ENCODE data around the gene NEURL1B.

DNA sequence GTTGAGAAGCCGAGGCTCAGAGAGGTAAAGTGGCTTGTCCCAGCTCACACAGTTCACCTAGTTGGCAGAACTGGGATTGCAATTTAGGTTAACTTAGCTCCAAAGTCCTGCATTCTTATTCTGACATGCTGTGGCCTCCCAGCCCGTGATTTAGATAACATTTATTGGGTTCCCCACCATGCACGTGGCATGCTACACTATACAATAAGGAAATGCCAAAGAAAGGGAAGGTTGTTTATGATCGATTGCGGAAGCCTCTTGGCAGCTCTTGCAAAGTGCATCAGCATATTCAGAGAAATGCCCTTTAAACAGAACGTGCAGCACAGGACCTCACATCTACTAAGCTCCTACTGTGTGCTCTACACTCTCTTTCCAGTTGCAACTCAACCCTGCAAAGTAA is 3.2 kb downstream of the NEURL1B start:
- no peak for TF ChIP-seq POLR2A (IDR thresholded peaks at IDR 0.05)
- TF ChIP-seq CTCF (IDR thresholded peaks at IDR 0.05) = no peak
